HepG2 (cell line): ENCODE measurements around the gene VDAC1. TPM values are rescaled to one million over a fixed set of nuclear protein-coding genes. Genes with fewer than 3 reads are reported as not detected.

Experiments
- ATAC-seq: fragments of 200-7000 bp; cut with Tn5 transposase; 3 replicates; pipeline ENCODE4 v1.9.1; 2020; ENCODE audit warnings: mild to moderate bottlenecking, moderate library complexity
- BruUV-seq: library from RNA; stranded (reverse); fragments of 400-500 nt; replicated peaks from 2 replicates; lab custom pipeline; 2021; lab: Mats Ljungman, UMichigan
- CTCF ChIA-PET: fragments of 300-600 bp; formaldehyde crosslinking; extraction: SDS; loops from one replicate; lab custom pipeline; 2021; ENCODE audit warnings: low total read pairs, inconsistent platforms, low intra/inter-chr PET ratio; lab: Yijun Ruan, JAX
- POLR2A ChIA-PET: fragments of 350-600 bp; sonication (Branson Sonifier 250); formaldehyde crosslinking; loops from one replicate; lab custom pipeline; 2020; ENCODE audit warnings: antibody characterized with exemption, inconsistent platforms; lab: Yijun Ruan, JAX
- DNase-seq: peaks from one replicate; pipeline ENCODE4 v3.0.0-alpha.2; 2015; ENCODE audit warnings: low spot score
- FAIRE-seq: peaks from 3 replicates; lab custom pipeline; 2011; peaks lifted over from hg19 to GRCh38; lab: Jason Lieb, UNC
- H2AFZ ChIP-seq: one replicate; pipeline ENCODE4 v1.6.1; 2011; ENCODE audit warnings: low read length, inconsistent platforms
- H3K27ac ChIP-seq: fragments of 300-600 bp; 3 replicates; pipeline ENCODE4 v1.8.0; 2011; ENCODE audit warnings: mixed run types, mild to moderate bottlenecking, mixed read lengths, low read length, inconsistent platforms; ENCODE audit not compliant: insufficient read depth; ENCODE audit errors: extremely low read length
- H3K27me3 ChIP-seq, 2 experiments: fragments of 200-600 bp in 1 of 2; 2 replicates in 1 of 2; 3 replicates in 1 of 2; pipeline versions ENCODE4 v1.6.0 to v1.8.0; 2011; ENCODE audit warnings: low read length in 2 of 2, mild to moderate bottlenecking in 2 of 2, moderate library complexity in 2 of 2, inconsistent platforms in 1 of 2; ENCODE audit not compliant: insufficient read depth in 2 of 2, control insufficient read depth in 1 of 2
- H3K36me3 ChIP-seq, 2 experiments: fragments of 200-600 bp in 1 of 2; replicated peaks in 1 of 2; 2 replicates in 1 of 2; 3 replicates in 1 of 2; pipeline versions ENCODE4 v1.5.1 to v1.8.0; 2011; ENCODE audit warnings: low read length in 2 of 2, inconsistent platforms in 1 of 2; ENCODE audit not compliant: insufficient read depth in 2 of 2, control insufficient read depth in 1 of 2
- H3K4me1 ChIP-seq: 2 replicates; pipeline ENCODE4 v1.5.1; 2012; ENCODE audit warnings: low read length, inconsistent platforms; ENCODE audit not compliant: insufficient read depth
- H3K4me2 ChIP-seq: 2 replicates; pipeline ENCODE4 v1.6.0; 2011; ENCODE audit warnings: low read depth, low read length, inconsistent platforms
- H3K4me3 ChIP-seq, 3 experiments: fragments of 200-600 bp in 1 of 3; sonication (generic), shearing (Covaris generic) in 1 of 3; replicated peaks in 1 of 3; 2 replicates each; pipeline ENCODE4 v1.5.1; 2011 to 2016; ENCODE audit warnings: low read length in 3 of 3, inconsistent platforms in 2 of 3, low read depth in 2 of 3, mild to moderate bottlenecking in 2 of 3, control low read depth in 1 of 3, mixed read lengths in 1 of 3; ENCODE audit not compliant: insufficient read depth in 1 of 3
- H3K79me2 ChIP-seq: one replicate; pipeline ENCODE4 v1.6.1; 2011; ENCODE audit warnings: low read length, inconsistent platforms; ENCODE audit not compliant: insufficient read depth
- H3K9ac ChIP-seq: 2 replicates; pipeline ENCODE4 v1.6.0; 2011; ENCODE audit warnings: mild to moderate bottlenecking, low read depth, low read length, inconsistent platforms; ENCODE audit not compliant: insufficient read depth
- H3K9me3 ChIP-seq: 2 replicates; pipeline ENCODE4 v1.5.1; 2012; ENCODE audit warnings: mild to moderate bottlenecking, low read length
- H4K20me1 ChIP-seq: 2 replicates; pipeline ENCODE4 v1.6.0; 2011; ENCODE audit warnings: inconsistent platforms, mild to moderate bottlenecking, low read length, moderate library complexity; ENCODE audit not compliant: insufficient read depth
- AHR ChIP-seq: IDR thresholded peaks from 2 replicates; pipeline ENCODE4 v1.6.1; 2018; ENCODE audit warnings: missing genetic modification reagents, missing compliant biosample characterization
- ARNTL ChIP-seq: sonication (generic); formaldehyde crosslinking; IDR thresholded peaks from 2 replicates; pipeline ENCODE4 v1.4.0; 2020; ENCODE audit warnings: mild to moderate bottlenecking, missing genetic modification reagents
- FOXA3 ChIP-seq: IDR thresholded peaks from 2 replicates; pipeline ENCODE4 v1.6.1; 2016; ENCODE audit warnings: missing genetic modification reagents, missing compliant biosample characterization
- KLF9 ChIP-seq: IDR thresholded peaks from 2 replicates; pipeline ENCODE4 v1.6.1; 2016; ENCODE audit warnings: low read depth
- RAD51 ChIP-seq: fragments of 450-650 bp; IDR thresholded peaks from 2 replicates; pipeline ENCODE4 v1.6.1; 2016; ENCODE audit warnings: borderline replicate concordance
- SIX4 ChIP-seq: sonication (generic); formaldehyde crosslinking; IDR thresholded peaks from 2 replicates; pipeline ENCODE4 v1.4.0; 2020; ENCODE audit warnings: missing genetic modification reagents
- SNAPC2 ChIP-seq: sonication (generic); formaldehyde crosslinking; IDR thresholded peaks from 2 replicates; pipeline ENCODE4 v1.8.1; 2022; ENCODE audit warnings: mild to moderate bottlenecking, missing genetic modification reagents
- TBX3 ChIP-seq: fragments of 450-650 bp; IDR thresholded peaks from 2 replicates; pipeline ENCODE4 v1.6.1; 2017; ENCODE audit warnings: antibody characterized with exemption, mild to moderate bottlenecking, inconsistent platforms, borderline replicate concordance
- ZNF264 ChIP-seq: sonication (generic); formaldehyde crosslinking; IDR thresholded peaks from 2 replicates; pipeline ENCODE4 v1.4.0; 2020; ENCODE audit warnings: missing genetic modification reagents
- ZNF292 ChIP-seq: sonication (generic); formaldehyde crosslinking; IDR thresholded peaks from 2 replicates; pipeline ENCODE4 v1.8.1; 2022; ENCODE audit warnings: mild to moderate bottlenecking, low read depth, missing genetic modification reagents, borderline replicate concordance
- ZNF564 ChIP-seq: sonication (generic); formaldehyde crosslinking; IDR thresholded peaks from 2 replicates; pipeline ENCODE4 v1.8.1; 2023; ENCODE audit warnings: mild to moderate bottlenecking, missing genetic modification reagents
- ZNF597 ChIP-seq: sonication (generic); formaldehyde crosslinking; IDR thresholded peaks from 2 replicates; pipeline ENCODE4 v1.5.0; 2020; ENCODE audit warnings: missing genetic modification reagents
- ZNF616 ChIP-seq: sonication (generic); formaldehyde crosslinking; IDR thresholded peaks from 2 replicates; pipeline ENCODE4 v1.5.0; 2020; ENCODE audit warnings: low read depth, mild to moderate bottlenecking, missing genetic modification reagents
- WGBS: methylation state at CpG from one replicate; pipeline ENCODE4 v1.1.6; 2017; ENCODE audit warnings: low lambda C conversion rate; 5-methylcytosine and 5-hydroxymethylcytosine counted together
- in situ Hi-C: cut with HindIII; loops from 2 replicates; pipeline ENCODE4 v1.10.0; 2017; ENCODE audit warnings: low pct_unique_long_range_greater_than_20kb; ENCODE audit not compliant: extremely low pct_ligation_motif_present
- intact Hi-C: fragments of 100-400 bp; cut with micrococcal nuclease; formaldehyde crosslinking; loops from one replicate; pipeline ENCODE4 v1.10.0; 2022; ENCODE audit not compliant: unreplicated experiment
- polyA plus RNA-seq, 8 experiments: library from polyadenylated mRNA; depleted of rRNA in 3 of 8; stranded (reverse) in 7 of 8; unstranded in 1 of 8; fragments of >200 nt; fragmentation: Illumina TruSeq in 4 of 8; extraction: Trizol in 4 of 8; gene quantifications; 2 replicates each; pipeline versions ENCODE4 v1.2.1 to v1.2.3, GENCODE V29; 2011 to 2016; ENCODE audit warnings: low read depth in 4 of 8, missing spikeins in 1 of 8, mixed read lengths in 1 of 8; ENCODE audit not compliant: insufficient read depth in 1 of 8
- total RNA-seq, 5 experiments: library from RNA; depleted of rRNA; stranded (reverse); fragments of >200 nt; fragmentation: Illumina TruSeq; extraction: Trizol; gene quantifications; 2 replicates each; pipeline ENCODE4 v1.2.3, GENCODE V29; 2016; ENCODE audit warnings: low read depth in 1 of 5
- TF ChIP-seq, protein P1 (sequence below): sonication (generic); formaldehyde crosslinking; IDR thresholded peaks from 2 replicates; pipeline ENCODE4 v1.9.0; 2021; ENCODE audit warnings: missing genetic modification reagents, mild to moderate bottlenecking, borderline replicate concordance

The VDAC1 gene
- total and polyA plus RNA-seq, 2 of the 13 experiments (the other 11 are each of a cell fraction or from before 2014, with no cell fraction given), result 112 to 380 TPM

DNA sequence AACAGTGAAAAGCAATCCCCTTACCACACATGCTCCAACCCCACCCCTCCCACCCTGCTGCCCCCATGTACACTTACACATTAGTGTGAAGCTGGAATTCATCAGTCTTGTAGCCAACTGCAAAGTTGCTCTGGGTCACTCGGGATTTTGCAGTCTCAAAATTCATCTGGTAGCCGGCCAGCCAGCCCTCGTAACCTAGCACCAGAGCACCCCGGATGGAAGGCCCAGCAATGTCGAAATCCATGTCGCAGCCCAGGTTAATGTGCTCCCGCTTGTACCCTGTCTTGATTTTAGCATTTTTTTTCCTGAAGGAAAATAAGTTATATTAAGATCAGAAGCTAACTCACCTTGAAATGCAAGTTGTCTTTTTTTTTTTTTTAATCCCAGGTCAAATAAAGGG is 24.1 kb downstream of the VDAC1 start:
- DNase-seq, result no peak
- no peak for TF ChIP-seq FOXA3 (CRISPR knock-in tag)
- TF ChIP-seq ARNTL (CRISPR knock-in tag), result no peak
- TF ChIP-seq ZNF292, result no peak
- TF ChIP-seq ZNF564 (CRISPR knock-in tag), result no peak
- no peak for TF ChIP-seq TBX3
- no peak for TF ChIP-seq ZNF597 (CRISPR knock-in tag)
- no peak for TF ChIP-seq SNAPC2 (CRISPR knock-in tag)
- TF ChIP-seq AHR, result no peak
- Histone ChIP-seq H3K79me2 (peaks cover 16% of the 10 kb centered on the region), H3K4me2 (no peak overlapping the region), H3K27ac (no peak overlapping the region), H2AFZ (no peak overlapping the region), H3K9ac (no peak overlapping the region), H3K9me3 (no peaks in the 10 kb centered on the region), H4K20me1 (peaks cover 7% of the 10 kb centered on the region; the same call in 1 of the 2 replicates), H3K4me3 (no peak overlapping the region), H3K27me3 (no peaks in the 10 kb centered on the region), H3K36me3 (peaks cover 22 to 54% of the 10 kb centered on the region in 2 experiments), H3K4me1 (peaks cover 32% of the 10 kb centered on the region)
- 97% methylated on average over 7 of the region's 7 CpGs for WGBS
- in situ Hi-C loops (no loop called here), intact Hi-C loops (loop anchor here (2.0 kb wide), 1 partner anchor 14 kb away; no protein-coding TSS in a partner anchor)
- no peak for ATAC-seq
- no TSS peak for BruUV-seq
- no peak for FAIRE-seq
- ChIA-PET CTCF (no interaction called here), POLR2A (interaction anchor here (1.4 to 1.9 kb wide), 2 partner anchors 15 to 38 kb away, joined by 5 to 8 read pairs; no protein-coding TSS in a partner anchor)

DNA sequence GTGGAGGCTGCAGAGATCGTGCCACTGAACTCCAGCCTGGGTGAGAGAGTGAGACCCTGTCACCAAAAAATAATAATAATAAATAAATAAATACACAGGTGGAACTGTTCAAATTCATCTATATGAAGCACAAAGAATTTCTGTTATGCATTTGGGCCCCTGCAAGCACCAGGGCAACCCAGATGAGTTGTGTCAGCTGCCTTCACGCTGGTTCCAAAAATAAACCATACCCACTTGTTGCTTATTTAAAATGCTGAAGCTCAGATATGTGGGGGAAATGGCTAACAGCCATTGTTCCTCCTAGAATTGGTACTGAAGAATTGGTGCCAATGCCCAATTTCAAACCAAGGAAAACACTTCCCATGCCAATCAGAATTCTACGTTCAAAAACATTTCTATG is 25.8 kb downstream of the VDAC1 start:
- Histone ChIP-seq H3K27me3 (no peaks in the 10 kb centered on the region), H3K27ac (no peak overlapping the region), H3K4me1 (peaks cover 32% of the 10 kb centered on the region), H3K4me2 (no peak overlapping the region; the same call in 1 of the 2 replicates), H3K79me2 (peaks cover 10% of the 10 kb centered on the region), H3K4me3 (no peak overlapping the region), H2AFZ (no peak overlapping the region), H3K36me3 (peaks cover 26 to 57% of the 10 kb centered on the region in 2 experiments), H3K9me3 (no peaks in the 10 kb centered on the region), H3K9ac (no peak overlapping the region), H4K20me1 (peaks cover 5% of the 10 kb centered on the region; the same call in 1 of the 2 replicates)
- no TSS peak for BruUV-seq
- WGBS, result 79% methylated on average over 3 of the region's 3 CpGs
- intact Hi-C loops, result no loop called here
- FAIRE-seq (no peak), DNase-seq (no peak), ATAC-seq (no peak)
- CTCF ChIA-PET, result interaction anchor here (0.8 kb wide), 1 partner anchor 60 kb away, joined by 4 read pairs; no protein-coding TSS in a partner anchor
- in situ Hi-C loops, result no loop called here
- POLR2A ChIA-PET, result interaction anchor here (0.9 to 3.7 kb wide), 5 partner anchors 9 to 40 kb away, joined by 3 to 35 read pairs (median 8); partner anchors contain the start of gene C5orf15
- TF ChIP-seq RAD51 (no peak), ZNF616 (CRISPR knock-in tag) (no peak), KLF9 (no peak), SIX4 (CRISPR knock-in tag) (no peak), ZNF264 (CRISPR knock-in tag) (no peak)
- TF ChIP-seq, protein P1, sequence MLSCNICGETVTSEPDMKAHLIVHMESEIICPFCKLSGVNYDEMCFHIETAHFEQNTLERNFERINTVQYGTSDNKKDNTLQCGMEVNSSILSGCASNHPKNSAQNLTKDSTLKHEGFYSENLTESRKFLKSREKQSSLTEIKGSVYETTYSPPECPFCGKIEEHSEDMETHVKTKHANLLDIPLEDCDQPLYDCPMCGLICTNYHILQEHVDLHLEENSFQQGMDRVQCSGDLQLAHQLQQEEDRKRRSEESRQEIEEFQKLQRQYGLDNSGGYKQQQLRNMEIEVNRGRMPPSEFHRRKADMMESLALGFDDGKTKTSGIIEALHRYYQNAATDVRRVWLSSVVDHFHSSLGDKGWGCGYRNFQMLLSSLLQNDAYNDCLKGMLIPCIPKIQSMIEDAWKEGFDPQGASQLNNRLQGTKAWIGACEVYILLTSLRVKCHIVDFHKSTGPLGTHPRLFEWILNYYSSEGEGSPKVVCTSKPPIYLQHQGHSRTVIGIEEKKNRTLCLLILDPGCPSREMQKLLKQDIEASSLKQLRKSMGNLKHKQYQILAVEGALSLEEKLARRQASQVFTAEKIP (CRISPR knock-in tag), result no peak
